IMR-90 (cell line): ENCODE measurements around the gene AGR3. TPM values are rescaled to one million over a fixed set of nuclear protein-coding genes. Genes with fewer than 3 reads are reported as not detected.
A peak's percentile ranks its signal among the peaks of the same experiment; 100 is the strongest.

Source experiments
- ATAC-seq: fragments of 200-7000 bp; cut with Tn5 transposase; 2 replicates; pipeline ENCODE4 v1.9.1; 2020; ENCODE audit warnings: low read depth, mild to moderate bottlenecking, moderate library complexity
- BruUV-seq: library from RNA; stranded (reverse); fragments of 400-500 nt; replicated peaks from 2 replicates; lab custom pipeline; 2021; lab: Mats Ljungman, UMichigan
- CTCF ChIA-PET: fragments of 300-600 bp; formaldehyde crosslinking; extraction: SDS; loops from one replicate; lab custom pipeline; 2021; ENCODE audit warnings: antibody characterized with exemption; lab: Yijun Ruan, JAX
- POLR2A ChIA-PET: fragments of 300-600 bp; sonication (Branson Sonifier 250); formaldehyde crosslinking; loops from one replicate; lab custom pipeline; 2022; ENCODE audit warnings: antibody characterized with exemption; ENCODE audit not compliant: unreplicated experiment; lab: Charles Lee
- DNase-seq: peaks from one replicate; pipeline ENCODE4 v3.0.0; 2013
- H2AFZ ChIP-seq: replicated peaks from 2 replicates; pipeline ENCODE3; 2013; ENCODE audit warnings: low read length, mild to moderate bottlenecking; ENCODE audit not compliant: poor library complexity
- H2AK5ac ChIP-seq: 2 replicates; pipeline ENCODE4 v1.6.1; 2013; ENCODE audit warnings: low read depth, low read length, inconsistent platforms
- H2AK9ac ChIP-seq: replicated peaks from 2 replicates; pipeline ENCODE3; 2013; ENCODE audit warnings: mild to moderate bottlenecking, low read depth, low read length, moderate library complexity; ENCODE audit not compliant: poor library complexity
- H2BK120ac ChIP-seq: 2 replicates; pipeline ENCODE4 v1.6.1; 2013; ENCODE audit warnings: low read depth, low read length, inconsistent platforms
- H2BK15ac ChIP-seq: 3 replicates; pipeline ENCODE4 v1.6.1; 2013; ENCODE audit warnings: low read depth, low read length, inconsistent platforms
- H2BK20ac ChIP-seq: 2 replicates; pipeline ENCODE4 v1.6.1; 2013; ENCODE audit warnings: low read depth, mild to moderate bottlenecking, inconsistent platforms, low read length, moderate library complexity
- H2BK5ac ChIP-seq: 2 replicates; pipeline ENCODE4 v1.6.1; 2013; ENCODE audit warnings: mild to moderate bottlenecking, low read depth, low read length, inconsistent platforms; ENCODE audit not compliant: poor library complexity, severe bottlenecking
- H3K14ac ChIP-seq: replicated peaks from 2 replicates; pipeline ENCODE4 v1.6.1; 2013; ENCODE audit warnings: low read depth, low read length, inconsistent platforms
- H3K18ac ChIP-seq: 2 replicates; pipeline ENCODE4 v1.6.1; 2013; ENCODE audit warnings: low read depth, low read length, control low read depth
- H3K23ac ChIP-seq: 2 replicates; pipeline ENCODE4 v1.6.1; 2013; ENCODE audit warnings: low read depth, low read length, inconsistent platforms
- H3K27ac ChIP-seq: 2 replicates; pipeline ENCODE4 v1.5.1; 2013; ENCODE audit warnings: mild to moderate bottlenecking, control low read depth, low read length; ENCODE audit not compliant: insufficient read depth
- H3K27me3 ChIP-seq: 2 replicates; pipeline ENCODE4 v1.6.1; 2013; ENCODE audit warnings: low read length; ENCODE audit not compliant: control insufficient read depth, insufficient read depth
- H3K36me3 ChIP-seq: 2 replicates; pipeline ENCODE4 v1.6.1; 2013; ENCODE audit warnings: low read length, mixed read lengths; ENCODE audit not compliant: control insufficient read depth, insufficient read depth
- H3K4ac ChIP-seq: 2 replicates; pipeline ENCODE4 v1.6.1; 2013; ENCODE audit warnings: low read depth, low read length, inconsistent platforms
- H3K4me1 ChIP-seq: 2 replicates; pipeline ENCODE4 v1.6.1; 2013; ENCODE audit warnings: low read length, mixed read lengths; ENCODE audit not compliant: control insufficient read depth, insufficient read depth
- H3K4me2 ChIP-seq: 2 replicates; pipeline ENCODE4 v1.6.1; 2013; ENCODE audit warnings: low read depth, mild to moderate bottlenecking, control low read depth, low read length, moderate library complexity
- H3K4me3 ChIP-seq: 2 replicates; pipeline ENCODE4 v1.5.1; 2013; ENCODE audit warnings: low read depth, mild to moderate bottlenecking, control low read depth, low read length, moderate library complexity; ENCODE audit not compliant: insufficient read depth
- H3K56ac ChIP-seq: 2 replicates; pipeline ENCODE4 v1.6.1; 2013; ENCODE audit warnings: low read length, inconsistent platforms; ENCODE audit not compliant: insufficient read depth; ENCODE audit errors: extremely low read depth
- H3K79me1 ChIP-seq, 2 experiments: 2 replicates each; pipeline ENCODE4 v1.6.1; 2013; ENCODE audit warnings: low read length in 2 of 2, inconsistent platforms in 1 of 2, low read depth in 1 of 2
- H3K9ac ChIP-seq: 2 replicates; pipeline ENCODE4 v1.6.1; 2013; ENCODE audit warnings: low read depth, low read length, control low read depth
- H3K9me1 ChIP-seq: 2 replicates; pipeline ENCODE4 v1.6.1; 2013; ENCODE audit warnings: low read length, inconsistent platforms; ENCODE audit not compliant: insufficient read depth
- H3K9me3 ChIP-seq: 2 replicates; pipeline ENCODE4 v1.6.1; 2013; ENCODE audit warnings: low read length; ENCODE audit not compliant: control insufficient read depth, insufficient read depth
- H4K20me1 ChIP-seq: 2 replicates; pipeline ENCODE4 v1.6.1; 2013; ENCODE audit warnings: low read length, inconsistent platforms; ENCODE audit not compliant: insufficient read depth
- H4K5ac ChIP-seq: 2 replicates; pipeline ENCODE4 v1.6.1; 2013; ENCODE audit warnings: mild to moderate bottlenecking, low read depth, low read length, control low read depth
- H4K8ac ChIP-seq, 2 experiments: 2 replicates each; pipeline ENCODE4 v1.6.1; 2013; ENCODE audit warnings: low read depth in 2 of 2, low read length in 2 of 2, control low read depth in 1 of 2, inconsistent platforms in 1 of 2
- H4K91ac ChIP-seq: 2 replicates; pipeline ENCODE4 v1.6.1; 2013; ENCODE audit warnings: low read depth, low read length, inconsistent platforms; ENCODE audit not compliant: insufficient read depth
- BHLHE40 ChIP-seq: fragments of 150-350 bp; IDR thresholded peaks from 2 replicates; pipeline ENCODE4 v1.6.1; 2016; ENCODE audit warnings: mild to moderate bottlenecking, low read depth, low read length
- CEBPB ChIP-seq: IDR thresholded peaks from 2 replicates; pipeline ENCODE4 v1.6.1; 2012; ENCODE audit warnings: low read depth, low read length, improper control_type of control experiment
- CHD1 ChIP-seq: IDR thresholded peaks from 2 replicates; pipeline ENCODE4 v1.6.1; 2012; ENCODE audit warnings: low read depth, low read length, improper control_type of control experiment
- FOS ChIP-seq: fragments of 150-350 bp; IDR thresholded peaks from 2 replicates; pipeline ENCODE4 v1.6.1; 2016; ENCODE audit warnings: low read depth, low read length
- MAFK ChIP-seq: IDR thresholded peaks from 2 replicates; pipeline ENCODE4 v1.6.1; 2012; ENCODE audit warnings: low read depth, low read length, improper control_type of control experiment
- MAZ ChIP-seq: IDR thresholded peaks from 2 replicates; pipeline ENCODE4 v1.6.1; 2012; ENCODE audit warnings: low read depth, mild to moderate bottlenecking, low read length, improper control_type of control experiment, moderate library complexity, borderline replicate concordance
- MXI1 ChIP-seq: IDR thresholded peaks from 2 replicates; pipeline ENCODE4 v1.6.1; 2012; ENCODE audit warnings: low read depth, mild to moderate bottlenecking, low read length, moderate library complexity, borderline replicate concordance
- NFE2L2 ChIP-seq: fragments of 150-350 bp; IDR thresholded peaks from 2 replicates; pipeline ENCODE4 v1.6.1; 2016; ENCODE audit warnings: low read depth, mild to moderate bottlenecking, low read length
- POLR2A ChIP-seq: IDR thresholded peaks from 2 replicates; pipeline ENCODE4 v1.6.1; 2012; ENCODE audit warnings: mild to moderate bottlenecking, low read depth, low read length
- RAD21 ChIP-seq: IDR thresholded peaks from 2 replicates; pipeline ENCODE4 v1.6.1; 2012; ENCODE audit warnings: low read length, improper control_type of control experiment
- RFX5 ChIP-seq: IDR thresholded peaks from 2 replicates; pipeline ENCODE4 v1.8.0; 2012; ENCODE audit warnings: low read depth, mild to moderate bottlenecking, low read length, moderate library complexity
- SMC3 ChIP-seq: fragments of 150-350 bp; IDR thresholded peaks from 2 replicates; pipeline ENCODE4 v1.6.1; 2016; ENCODE audit warnings: low read depth, mild to moderate bottlenecking, antibody characterized with exemption, low read length, moderate library complexity
- WGBS, 2 experiments: methylation state at CpG; one replicate each; pipeline versions ENCODE4 v1.1.5 to v1.1.7; 2013; ENCODE audit warnings: missing lambda C conversion rate in 2 of 2; ENCODE audit not compliant: insufficient read length in 1 of 2; ENCODE audit errors: extremely low coverage in 2 of 2; 5-methylcytosine and 5-hydroxymethylcytosine counted together
- dilution Hi-C: fragments of 300-500 bp; cut with HindIII; formaldehyde crosslinking; loops from one replicate; pipeline ENCODE4 v1.14.3; 2018; ENCODE audit warnings: low sequenced_read_pairs; ENCODE audit not compliant: unreplicated experiment
- in situ Hi-C: fragments of 300-500 bp; cut with MboI; formaldehyde crosslinking; loops from 3 replicates; pipeline ENCODE4 v1.14.3; 2019; ENCODE audit warnings: low sequenced_read_pairs, inconsistent platforms, mixed read lengths
- intact Hi-C: fragments of 100-400 bp; cut with micrococcal nuclease; formaldehyde crosslinking; loops from 2 replicates; pipeline ENCODE4 v1.10.0; 2022
- polyA plus RNA-seq, 3 experiments: library from polyadenylated mRNA; depleted of rRNA; stranded (reverse); fragments of >200 nt; gene quantifications; 2 replicates each; pipeline ENCODE4 v1.2.3, GENCODE V29; 2012; ENCODE audit warnings: low replicate concordance in 1 of 3
- total RNA-seq: library from RNA; depleted of rRNA; stranded (reverse); fragments of >200 nt; gene quantifications from 2 replicates; pipeline ENCODE4 v1.2.3, GENCODE V29; 2012
- TF ChIP-seq, protein P1 (sequence below): conservative IDR thresholded peaks from 2 replicates; pipeline ENCODE4 v1.5.1; 2012; ENCODE audit warnings: mild to moderate bottlenecking, low read depth, low read length, improper control_type of control experiment
- TF ChIP-seq, protein P2 (sequence below): fragments of 150-350 bp; IDR thresholded peaks from 2 replicates; pipeline ENCODE4 v1.6.1; 2017; ENCODE audit warnings: mild to moderate bottlenecking, antibody characterized with exemption, low read length, low read depth
- TF ChIP-seq, protein P3 (sequence below): fragments of 150-350 bp; IDR thresholded peaks from 2 replicates; pipeline ENCODE4 v1.6.1; 2016; ENCODE audit warnings: low read depth, mild to moderate bottlenecking, low read length, moderate library complexity, borderline replicate concordance

Gene AGR3
- total and polyA plus RNA-seq, 2 of the 4 experiments (the other 2 are of a cell fraction): not detected

DNA sequence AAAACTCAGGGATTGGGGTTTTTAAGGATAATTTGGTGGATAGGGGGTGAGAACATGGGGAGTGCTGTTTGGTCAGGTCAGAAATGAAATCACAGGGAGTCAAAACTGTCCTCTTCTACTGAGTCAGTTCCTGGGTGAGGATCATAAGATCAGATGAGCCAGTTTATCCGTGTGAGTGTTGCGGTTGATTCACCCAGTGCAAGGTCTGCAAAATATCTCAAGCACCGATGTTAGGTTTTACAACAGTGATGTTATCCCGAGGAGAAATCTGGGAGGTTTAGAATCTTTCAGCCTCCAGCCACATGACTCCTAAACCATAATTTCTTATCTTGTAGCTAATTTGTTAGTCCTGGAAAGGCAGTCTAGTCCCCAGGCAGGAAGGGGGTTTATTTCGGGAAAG lies 45.3 kb downstream of the AGR3 start:
- Histone ChIP-seq H3K18ac (no peak overlapping the region), H4K91ac (no peak overlapping the region), H2AK5ac (no peak overlapping the region), H3K23ac (no peak overlapping the region), H2AK9ac (no peak overlapping the region), H3K79me1 (no peaks in the 10 kb centered on the region), H3K27ac (no peak overlapping the region), H3K4me1 (peaks cover 7% of the 10 kb centered on the region), H2BK20ac (no peak overlapping the region), H3K27me3 (no peaks in the 10 kb centered on the region), H3K9me1 (no peaks in the 10 kb centered on the region), H4K5ac (no peak overlapping the region), H4K20me1 (no peaks in the 10 kb centered on the region), H4K8ac (no peak overlapping the region), H3K4ac (no peak overlapping the region), H3K4me2 (no peak overlapping the region), H3K9ac (no peak overlapping the region), H3K56ac (no peak overlapping the region), H2BK15ac (no peak overlapping the region; the same call in 2 of the 3 replicates), H2AFZ (no peak overlapping the region), H2BK120ac (no peak overlapping the region), H2BK5ac (no peak overlapping the region), H3K9me3 (no peaks in the 10 kb centered on the region), H3K14ac (no peak overlapping the region), H3K36me3 (no peaks in the 10 kb centered on the region), H3K4me3 (no peak overlapping the region)
- DNase-seq (peak; percentile 4), ATAC-seq (no peak)
- in situ Hi-C loops: no loop called here
- ChIA-PET CTCF (no interaction called here), POLR2A (no interaction called here)
- no TSS peak for BruUV-seq
- TF ChIP-seq BHLHE40 (no peak), MXI1 (no peak), MAFK (no peak), FOS (no peak), NFE2L2 (no peak), MAZ (no peak), POLR2A (no peak), SMC3 (no peak), CEBPB (no peak), CHD1 (no peak), RFX5 (no peak), RAD21 (no peak)
- TF ChIP-seq, protein P1, sequence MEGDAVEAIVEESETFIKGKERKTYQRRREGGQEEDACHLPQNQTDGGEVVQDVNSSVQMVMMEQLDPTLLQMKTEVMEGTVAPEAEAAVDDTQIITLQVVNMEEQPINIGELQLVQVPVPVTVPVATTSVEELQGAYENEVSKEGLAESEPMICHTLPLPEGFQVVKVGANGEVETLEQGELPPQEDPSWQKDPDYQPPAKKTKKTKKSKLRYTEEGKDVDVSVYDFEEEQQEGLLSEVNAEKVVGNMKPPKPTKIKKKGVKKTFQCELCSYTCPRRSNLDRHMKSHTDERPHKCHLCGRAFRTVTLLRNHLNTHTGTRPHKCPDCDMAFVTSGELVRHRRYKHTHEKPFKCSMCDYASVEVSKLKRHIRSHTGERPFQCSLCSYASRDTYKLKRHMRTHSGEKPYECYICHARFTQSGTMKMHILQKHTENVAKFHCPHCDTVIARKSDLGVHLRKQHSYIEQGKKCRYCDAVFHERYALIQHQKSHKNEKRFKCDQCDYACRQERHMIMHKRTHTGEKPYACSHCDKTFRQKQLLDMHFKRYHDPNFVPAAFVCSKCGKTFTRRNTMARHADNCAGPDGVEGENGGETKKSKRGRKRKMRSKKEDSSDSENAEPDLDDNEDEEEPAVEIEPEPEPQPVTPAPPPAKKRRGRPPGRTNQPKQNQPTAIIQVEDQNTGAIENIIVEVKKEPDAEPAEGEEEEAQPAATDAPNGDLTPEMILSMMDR: no peak
- TF ChIP-seq, protein P2, sequence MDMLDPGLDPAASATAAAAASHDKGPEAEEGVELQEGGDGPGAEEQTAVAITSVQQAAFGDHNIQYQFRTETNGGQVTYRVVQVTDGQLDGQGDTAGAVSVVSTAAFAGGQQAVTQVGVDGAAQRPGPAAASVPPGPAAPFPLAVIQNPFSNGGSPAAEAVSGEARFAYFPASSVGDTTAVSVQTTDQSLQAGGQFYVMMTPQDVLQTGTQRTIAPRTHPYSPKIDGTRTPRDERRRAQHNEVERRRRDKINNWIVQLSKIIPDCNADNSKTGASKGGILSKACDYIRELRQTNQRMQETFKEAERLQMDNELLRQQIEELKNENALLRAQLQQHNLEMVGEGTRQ: no peak
- TF ChIP-seq, protein P3, sequence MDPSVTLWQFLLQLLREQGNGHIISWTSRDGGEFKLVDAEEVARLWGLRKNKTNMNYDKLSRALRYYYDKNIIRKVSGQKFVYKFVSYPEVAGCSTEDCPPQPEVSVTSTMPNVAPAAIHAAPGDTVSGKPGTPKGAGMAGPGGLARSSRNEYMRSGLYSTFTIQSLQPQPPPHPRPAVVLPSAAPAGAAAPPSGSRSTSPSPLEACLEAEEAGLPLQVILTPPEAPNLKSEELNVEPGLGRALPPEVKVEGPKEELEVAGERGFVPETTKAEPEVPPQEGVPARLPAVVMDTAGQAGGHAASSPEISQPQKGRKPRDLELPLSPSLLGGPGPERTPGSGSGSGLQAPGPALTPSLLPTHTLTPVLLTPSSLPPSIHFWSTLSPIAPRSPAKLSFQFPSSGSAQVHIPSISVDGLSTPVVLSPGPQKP: no peak
- no CpG with 5 or more reads among the region's 5 CpGs for WGBS, 2 experiments
- intact Hi-C loops: no loop called here
- dilution Hi-C loops: no loop called here
